Mesenchymal stem cell (in vitro differentiated cells and primary cell): ENCODE measurements around the gene NSUN4.
A peak's percentile ranks its signal among the peaks of the same experiment; 100 is the strongest.
"Not testable (repeated sequence)": the region's sequence is repeated elsewhere in the genome, so short reads cannot be mapped to it uniquely, and the experiment has no call there.

Source experiments
- DNase-seq: peaks from one replicate; pipeline ENCODE4 v3.0.0-alpha.2; 2013
- H2AFZ ChIP-seq: one replicate; pipeline ENCODE4 v1.6.1; 2013; ENCODE audit warnings: low read depth, mild to moderate bottlenecking, control low read depth, inconsistent platforms, low read length, moderate library complexity
- H2AK5ac ChIP-seq: 2 replicates; pipeline ENCODE4 v1.6.1; 2013; ENCODE audit warnings: low read length, moderate library complexity, mild to moderate bottlenecking, inconsistent platforms; ENCODE audit not compliant: severe bottlenecking
- H2BK120ac ChIP-seq: one replicate; pipeline ENCODE4 v1.6.1; 2013; ENCODE audit warnings: low read depth, mild to moderate bottlenecking, inconsistent platforms, low read length, moderate library complexity
- H2BK12ac ChIP-seq, 2 experiments: one replicate each; pipeline ENCODE4 v1.6.1; 2013; ENCODE audit warnings: inconsistent platforms in 2 of 2, low read length in 2 of 2, mild to moderate bottlenecking in 2 of 2, moderate library complexity in 2 of 2, control low read depth in 1 of 2
- H2BK15ac ChIP-seq: one replicate; pipeline ENCODE4 v1.6.1; 2013; ENCODE audit warnings: mild to moderate bottlenecking, low read depth, inconsistent platforms; ENCODE audit not compliant: poor library complexity, severe bottlenecking
- H2BK5ac ChIP-seq: 2 replicates; pipeline ENCODE4 v1.6.1; 2013; ENCODE audit warnings: low read depth, mild to moderate bottlenecking, low read length, control low read depth, inconsistent platforms; ENCODE audit not compliant: poor library complexity, severe bottlenecking
- H3K14ac ChIP-seq, 2 experiments: one replicate each; pipeline ENCODE4 v1.6.1; 2013; ENCODE audit warnings: inconsistent platforms in 2 of 2, low read length in 2 of 2, control low read depth in 1 of 2, mild to moderate bottlenecking in 1 of 2, moderate library complexity in 1 of 2
- H3K18ac ChIP-seq, 2 experiments: one replicate each; pipeline ENCODE4 v1.6.1; 2013; ENCODE audit warnings: inconsistent platforms in 2 of 2, low read length in 2 of 2, control low read depth in 1 of 2, low read depth in 1 of 2, mild to moderate bottlenecking in 1 of 2
- H3K23ac ChIP-seq, 2 experiments: one replicate each; pipeline ENCODE4 v1.6.1; 2013; ENCODE audit warnings: inconsistent platforms in 2 of 2, low read length in 2 of 2, mild to moderate bottlenecking in 2 of 2, moderate library complexity in 2 of 2, control low read depth in 1 of 2
- H3K27ac ChIP-seq: 2 replicates; pipeline ENCODE4 v1.5.1; 2013; ENCODE audit warnings: mild to moderate bottlenecking, moderate library complexity, low read length, control low read depth, inconsistent platforms; ENCODE audit not compliant: poor library complexity, severe bottlenecking
- H3K27me3 ChIP-seq, 2 experiments: 2 replicates each; pipeline versions ENCODE4 v1.6.1 to v1.7.0; 2013; ENCODE audit warnings: low read length in 2 of 2, mild to moderate bottlenecking in 2 of 2, moderate library complexity in 2 of 2, control low read depth in 1 of 2, inconsistent platforms in 1 of 2; ENCODE audit not compliant: control insufficient read depth in 1 of 2, insufficient read depth in 1 of 2
- H3K36me3 ChIP-seq, 2 experiments: 2 replicates each; pipeline versions ENCODE4 v1.6.1 to v1.7.0; 2013; ENCODE audit warnings: low read length in 2 of 2, control low read depth in 1 of 2, inconsistent platforms in 1 of 2, low read depth in 1 of 2, mild to moderate bottlenecking in 1 of 2; ENCODE audit not compliant: insufficient read depth in 2 of 2, control insufficient read depth in 1 of 2
- H3K4ac ChIP-seq, 2 experiments: one replicate each; pipeline ENCODE4 v1.6.1; 2013; ENCODE audit warnings: inconsistent platforms in 2 of 2, low read length in 2 of 2, mild to moderate bottlenecking in 2 of 2, moderate library complexity in 2 of 2, control low read depth in 1 of 2, low read depth in 1 of 2
- H3K4me1 ChIP-seq: 2 replicates; pipeline ENCODE4 v1.6.1; 2013; ENCODE audit warnings: low read depth, low read length, control low read depth; ENCODE audit not compliant: control insufficient read depth, insufficient read depth
- H3K4me2 ChIP-seq: 2 replicates; pipeline ENCODE4 v1.6.1; 2013; ENCODE audit warnings: low read length, mild to moderate bottlenecking, inconsistent platforms; ENCODE audit not compliant: poor library complexity, severe bottlenecking
- H3K4me3 ChIP-seq, 2 experiments: 2 replicates each; pipeline versions ENCODE4 v1.5.1 to v1.7.0; 2013; ENCODE audit warnings: low read length in 2 of 2, mild to moderate bottlenecking in 2 of 2, control low read depth in 1 of 2, low read depth in 1 of 2; ENCODE audit not compliant: insufficient read depth in 1 of 2
- H3K79me1 ChIP-seq: replicated peaks from 2 replicates; pipeline ENCODE4 v1.6.1; 2013; ENCODE audit warnings: mild to moderate bottlenecking, control low read depth, low read length, inconsistent platforms; ENCODE audit not compliant: poor library complexity, severe bottlenecking
- H3K9ac ChIP-seq: 2 replicates; pipeline ENCODE4 v1.7.0; 2013; ENCODE audit warnings: mild to moderate bottlenecking, low read length, moderate library complexity
- H3K9me3 ChIP-seq: 2 replicates; pipeline ENCODE4 v1.7.0; 2013; ENCODE audit warnings: mild to moderate bottlenecking, low read length; ENCODE audit not compliant: control insufficient read depth
- H4K8ac ChIP-seq: one replicate; pipeline ENCODE4 v1.6.1; 2013; ENCODE audit warnings: inconsistent platforms, mild to moderate bottlenecking, low read length, moderate library complexity
- H4K91ac ChIP-seq: one replicate; pipeline ENCODE4 v1.6.1; 2013; ENCODE audit warnings: mild to moderate bottlenecking, low read length, inconsistent platforms
- WGBS: methylation state at CpG from one replicate; pipeline ENCODE4 v1.1.7; 2013; ENCODE audit warnings: mixed read lengths; 5-methylcytosine and 5-hydroxymethylcytosine counted together

NSUN4 gene

DNA sequence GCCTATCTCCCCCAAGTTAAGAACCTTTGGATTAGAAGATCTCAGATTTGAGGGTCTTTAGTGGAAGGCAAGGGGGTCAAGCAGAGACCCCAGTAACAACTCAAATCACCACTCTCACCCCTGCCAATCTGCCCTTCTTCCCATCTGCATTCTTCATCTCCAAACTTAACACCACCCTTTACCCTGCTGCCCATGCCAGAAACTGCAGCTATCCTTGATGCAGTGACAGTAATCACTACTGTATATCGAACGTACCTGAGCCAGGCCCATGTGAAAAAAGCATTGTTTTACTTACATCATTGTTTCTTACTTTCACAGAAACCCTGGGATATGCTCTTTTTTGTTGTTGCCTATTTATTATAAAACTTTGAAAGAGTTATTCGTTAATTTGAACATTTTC is 26.5 kb downstream of the NSUN4 start:
- H3K27ac ChIP-seq, result no peak overlapping the region
- H2AFZ ChIP-seq, result no peak overlapping the region
- no peak overlapping the region for H3K18ac ChIP-seq
- H3K4me3 ChIP-seq, result no peak overlapping the region
- no peak overlapping the region for H2BK15ac ChIP-seq
- WGBS, result 94% methylated on average over 3 of the region's 3 CpGs
- H3K27me3 ChIP-seq, result no peaks in the 10 kb centered on the region
- peaks cover 3% of the 10 kb centered on the region for H3K79me1 ChIP-seq
- H3K4me2 ChIP-seq, result no peak overlapping the region
- H2BK12ac ChIP-seq, result no peak overlapping the region
- H3K14ac ChIP-seq, result no peak overlapping the region
- DNase-seq, result no peak
- H4K8ac ChIP-seq, result no peak overlapping the region
- H3K23ac ChIP-seq, result no peak overlapping the region
- no peak overlapping the region for H3K9ac ChIP-seq
- no peak overlapping the region for H2AK5ac ChIP-seq
- H3K9me3 ChIP-seq, result no peaks in the 10 kb centered on the region
- peaks cover 20 to 43% of the 10 kb centered on the region in 2 experiments for H3K36me3 ChIP-seq
- peaks cover 3% of the 10 kb centered on the region for H3K4me1 ChIP-seq
- no peak overlapping the region for H2BK5ac ChIP-seq
- H4K91ac ChIP-seq, result no peak overlapping the region
- H3K4ac ChIP-seq, result no peak overlapping the region
- no peak overlapping the region for H2BK120ac ChIP-seq

DNA sequence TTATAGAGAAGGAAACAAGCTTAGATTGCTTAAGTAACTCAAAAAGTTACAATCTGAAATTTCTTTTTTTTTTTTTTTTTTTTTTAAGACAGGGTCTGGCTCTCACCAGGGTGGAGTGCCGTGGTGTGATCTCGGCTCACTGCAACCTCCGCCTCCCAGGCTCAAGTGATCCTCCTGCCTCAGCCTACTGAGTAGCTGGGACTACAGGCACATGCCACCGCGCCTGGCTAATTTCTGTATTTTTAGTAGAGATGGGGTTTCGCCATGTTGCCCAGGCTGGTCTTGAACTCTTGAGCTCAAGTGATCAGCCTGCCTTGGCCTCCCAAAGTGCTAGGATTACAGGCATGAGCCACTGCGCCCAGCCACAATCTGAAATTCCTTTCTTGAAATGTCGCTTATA is 27.1 kb downstream of the NSUN4 start:
- not testable (repeated sequence) for H3K14ac ChIP-seq, H3K23ac ChIP-seq, H3K4ac ChIP-seq, H3K79me1 ChIP-seq, H2BK5ac ChIP-seq, H2BK15ac ChIP-seq, H4K91ac ChIP-seq, H3K9me3 ChIP-seq, H3K27me3 ChIP-seq, H2BK12ac ChIP-seq, H3K18ac ChIP-seq, H3K4me1 ChIP-seq, H3K9ac ChIP-seq, H2BK120ac ChIP-seq, DNase-seq, H3K4me3 ChIP-seq, H3K27ac ChIP-seq, H2AK5ac ChIP-seq, H3K4me2 ChIP-seq, H2AFZ ChIP-seq, H4K8ac ChIP-seq
- H3K36me3 ChIP-seq, result peaks cover 14 to 37% of the 10 kb centered on the region in 2 experiments
- 94% methylated on average over 8 of the region's 8 CpGs for WGBS

DNA sequence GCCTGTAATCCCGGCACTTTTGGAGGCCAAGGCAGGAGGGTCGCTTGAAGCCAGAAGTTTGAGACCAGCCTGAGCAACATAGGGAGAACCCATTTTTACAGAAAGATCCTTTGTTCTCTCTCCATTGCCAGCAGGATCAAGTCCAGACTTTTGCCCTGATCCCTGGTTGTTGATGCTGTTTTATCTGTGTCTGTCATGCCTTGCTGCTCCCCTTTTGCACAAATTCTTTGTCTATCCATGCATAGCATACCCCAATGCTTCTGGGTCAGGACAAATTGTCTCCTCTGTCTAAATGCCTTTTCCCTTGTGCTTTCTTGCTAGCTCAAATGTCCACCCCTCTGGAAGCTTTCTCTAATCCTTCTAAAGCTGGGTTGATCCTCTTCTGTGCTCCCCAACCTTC is 28.2 kb downstream of the NSUN4 start:
- Histone ChIP-seq H4K8ac (no peak overlapping the region), H3K14ac (no peak overlapping the region), H3K9me3 (no peaks in the 10 kb centered on the region), H2BK12ac (no peak overlapping the region), H3K4ac (no peak overlapping the region), H3K18ac (no peak overlapping the region), H3K4me3 (no peak overlapping the region), H2BK120ac (no peak overlapping the region), H4K91ac (no peak overlapping the region), H2BK15ac (no peak overlapping the region), H2BK5ac (no peak overlapping the region), H3K79me1 (no peaks in the 10 kb centered on the region), H2AFZ (no peak overlapping the region), H3K27me3 (no peaks in the 10 kb centered on the region), H3K23ac (no peak overlapping the region), H3K36me3 (peaks cover 10 to 26% of the 10 kb centered on the region in 2 experiments), H3K9ac (no peak overlapping the region), H3K27ac (peak overlapping the region; percentile 20), H3K4me1 (peaks cover 3% of the 10 kb centered on the region), H3K4me2 (no peak overlapping the region), H2AK5ac (no peak overlapping the region)
- no peak for DNase-seq
- 100% methylated on average over 2 of the region's 2 CpGs for WGBS

GRCh38 chr1:46369542-46370213 is 29.1 kb downstream of the NSUN4 start:
- Histone ChIP-seq H4K91ac (no peak overlapping the region), H3K9me3 (no peaks in the 10 kb centered on the region), H3K4me2 (no peak overlapping the region), H2BK12ac (no peak overlapping the region), H3K23ac (no peak overlapping the region), H3K9ac (peak overlapping the region; percentile 16), H3K27ac (no peak overlapping the region), H3K4me1 (peaks cover 2% of the 10 kb centered on the region), H3K27me3 (no peaks in the 10 kb centered on the region), H2BK5ac (no peak overlapping the region), H2AK5ac (no peak overlapping the region), H3K4me3 (no peak overlapping the region), H2AFZ (no peak overlapping the region), H4K8ac (no peak overlapping the region), H3K18ac (no peak overlapping the region), H3K14ac (no peak overlapping the region), H3K4ac (no peak overlapping the region), H3K79me1 (no peaks in the 10 kb centered on the region), H2BK15ac (no peak overlapping the region), H2BK120ac (no peak overlapping the region), H3K36me3 (peaks cover 7 to 26% of the 10 kb centered on the region in 2 experiments)
- WGBS, result 82% methylated on average over 4 of the region's 4 CpGs
- no peak for DNase-seq
